A673 (cell line): ENCODE data around the gene EPB41.

Source experiments
- CTCF ChIP-seq: fragments of 300-800, 200-600 bp; sonication (generic); conservative IDR thresholded peaks from 2 replicates; pipeline ENCODE4 v1.5.1; 2017; ENCODE audit warnings: low read depth, mild to moderate bottlenecking, antibody characterized with exemption, low read length, moderate library complexity, mixed read lengths
- EZH2 ChIP-seq: fragments of 200-600 bp; sonication (generic); IDR thresholded peaks from 2 replicates; pipeline ENCODE4 v1.6.1; 2017; ENCODE audit warnings: borderline replicate concordance, low read depth, mild to moderate bottlenecking, mixed read lengths, antibody characterized with exemption, low read length; ENCODE audit not compliant: poor library complexity, severe bottlenecking

- TF ChIP-seq CTCF (no peak), EZH2 (no peak)
Measured at GRCh38 chr1:28926629-28927265, 12.4 kb downstream of the EPB41 start.
